Adrenal gland (tissue), 12 donors: ENCODE measurements around the gene CABP4. TPM values are rescaled to one million over a fixed set of nuclear protein-coding genes. Genes with fewer than 3 reads are reported as not detected.

Experiments
- DNase-seq, 7 donors: peaks; one replicate each; pipeline ENCODE4 v3.0.0-alpha.2; 2019 to 2020
- H3K27ac ChIP-seq, 5 donors: fragments of 200-600 bp; sonication (generic) in 4 of 5; 1 replicate in 3 of 5; 2 replicates in 2 of 5; pipeline versions ENCODE4 v1.5.1 to v1.8.0; 2016 to 2020; ENCODE audit warnings: mild to moderate bottlenecking in 1 of 5
- H3K27me3 ChIP-seq: fragments of 200-600 bp; 2 replicates; pipeline ENCODE4 v1.8.0; 2021
- H3K36me3 ChIP-seq, 2 donors: fragments of 200-600 bp; replicated peaks in 1 of 2; 1 replicate in 1 of 2; 2 replicates in 1 of 2; pipeline versions ENCODE4 v1.5.1 to v1.8.0; 2018 to 2022
- H3K4me1 ChIP-seq, 2 donors: fragments of 200-600 bp; replicated peaks in 1 of 2; 1 replicate in 1 of 2; 2 replicates in 1 of 2; pipeline versions ENCODE4 v1.5.1 to v1.8.0; 2018 to 2021
- H3K4me3 ChIP-seq, 4 donors: fragments of 200-600 bp; sonication (generic) in 3 of 4; one replicate each; pipeline ENCODE4 v1.5.1; 2016 to 2018
- H3K9me3 ChIP-seq, 3 donors: fragments of 200-600 bp; sonication (generic) in 1 of 3; replicated peaks in 1 of 3; 1 replicate in 2 of 3; 2 replicates in 1 of 3; pipeline versions ENCODE4 v1.5.1 to v1.8.0; 2016 to 2021
- POLR2A ChIP-seq, 2 donors: fragments of 450-650 bp; IDR thresholded peaks; one replicate each; pipeline ENCODE4 v1.6.1; 2017; ENCODE audit warnings: antibody characterized with exemption in 2 of 2, mild to moderate bottlenecking in 2 of 2, moderate library complexity in 1 of 2
- WGBS, 4 donors: extraction: QIAGEN DNeasy Blood & Tissue Kit in 2 of 4; methylation state at CpG; one replicate each; pipeline versions ENCODE4 v1.1.5 to v1.1.7; 2013 to 2017; 5-methylcytosine and 5-hydroxymethylcytosine counted together
- intact Hi-C, 2 donors: fragments of 100-400 bp; cut with DNase I; formaldehyde crosslinking; loops; one replicate each; pipeline versions ENCODE4 v1.14.1 to v1.15.0; 2022 to 2023
- polyA plus RNA-seq, 3 donors: library from polyadenylated mRNA; stranded (reverse); fragments of 200-250 nt in 2 of 3; fragments of 350-450 nt in 1 of 3; fragmentation: Illumina TruSeq in 1 of 3; extraction: RNeasy Lipid Tissue Mini Kit (QIAGEN cat#74804) in 1 of 3; gene quantifications; one replicate each; pipeline ENCODE4 v1.2.3, GENCODE V29; 2013 to 2014
- total RNA-seq, 9 donors: library from RNA; depleted of rRNA in 4 of 9; stranded (reverse); fragments of >200 nt in 4 of 9; fragments of 120-200 nt in 1 of 9; fragmentation: NEBNext Ultra II Directional in 1 of 9; extraction: Animal tissue kit (Norgen Biotek cat#: 25700) in 1 of 9; gene quantifications; one replicate each; pipeline versions ENCODE4 v1.1.0 to v1.2.4, GENCODE V29; 2013 to 2023
- TF ChIP-seq, protein P1 (sequence below), 6 experiments: fragments of 450-650 bp in 4 of 6; fragments of 200-600 bp in 2 of 6; sonication (generic) in 1 of 6; IDR thresholded peaks; 1 replicate in 5 of 6; 2 replicates in 1 of 6; pipeline versions ENCODE4 v1.5.1 to v1.8.0; 2016 to 2021; ENCODE audit warnings: antibody characterized with exemption in 6 of 6, mild to moderate bottlenecking in 2 of 6, moderate library complexity in 1 of 6
- donor health status: healthy with polysubstance abuse.
- donor health status: Bipolar disorder and iron deficiency.
- donor health status: DM: yes; HTN: yes; CAD: no.
- donor health status: DM: no; HTN: no; CAD: no.
- donor health status: DM: no; HTN: no; CAD: no.
- donor health status: DM: yes; HTN: yes; CAD: no.

Gene CABP4
- total and polyA plus RNA-seq, 12 donors, result 0.28 to 3.8 (median 1.5) TPM; not detected in 1

DNA sequence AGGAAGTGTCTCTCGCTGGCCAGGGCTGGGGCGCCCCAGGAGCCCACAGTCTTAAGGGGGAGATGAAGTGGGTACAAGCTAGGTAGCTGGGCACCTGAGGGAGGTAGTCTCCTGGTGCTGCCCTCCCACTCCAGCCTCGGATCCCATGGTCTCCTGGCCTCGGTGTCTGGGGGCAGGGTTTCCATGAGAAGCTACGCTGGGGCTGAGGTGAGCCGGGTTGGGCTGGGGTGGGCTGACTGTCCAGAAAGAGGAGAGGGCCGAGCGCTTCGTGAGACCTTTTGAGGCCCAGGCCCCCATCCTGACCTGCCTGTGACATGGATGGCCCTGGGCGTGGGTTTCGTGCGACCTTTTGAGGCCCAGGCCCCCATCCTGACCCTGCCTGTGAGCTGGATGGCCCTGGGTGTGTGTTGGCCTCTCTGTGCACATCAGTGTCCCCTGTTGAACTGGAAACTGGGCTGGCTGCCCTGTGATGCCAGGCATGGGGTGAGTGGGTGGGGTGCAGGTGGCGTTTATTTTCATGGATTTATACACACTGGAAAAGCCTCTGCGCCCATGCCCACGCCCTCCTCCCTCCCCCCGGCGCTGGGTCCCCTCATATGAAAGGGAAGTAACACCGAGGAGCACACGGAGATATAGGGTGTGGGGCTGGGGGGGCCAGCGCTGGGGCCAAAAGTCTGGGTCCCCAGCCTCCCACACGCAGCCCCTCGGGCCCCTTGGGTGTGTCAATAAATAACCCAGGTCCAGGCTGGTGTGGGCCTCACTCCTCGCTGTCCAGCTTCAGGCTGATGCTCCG is 36.3 kb downstream of the CABP4 start:
- H3K27ac ChIP-seq, result no peak overlapping the region

DNA sequence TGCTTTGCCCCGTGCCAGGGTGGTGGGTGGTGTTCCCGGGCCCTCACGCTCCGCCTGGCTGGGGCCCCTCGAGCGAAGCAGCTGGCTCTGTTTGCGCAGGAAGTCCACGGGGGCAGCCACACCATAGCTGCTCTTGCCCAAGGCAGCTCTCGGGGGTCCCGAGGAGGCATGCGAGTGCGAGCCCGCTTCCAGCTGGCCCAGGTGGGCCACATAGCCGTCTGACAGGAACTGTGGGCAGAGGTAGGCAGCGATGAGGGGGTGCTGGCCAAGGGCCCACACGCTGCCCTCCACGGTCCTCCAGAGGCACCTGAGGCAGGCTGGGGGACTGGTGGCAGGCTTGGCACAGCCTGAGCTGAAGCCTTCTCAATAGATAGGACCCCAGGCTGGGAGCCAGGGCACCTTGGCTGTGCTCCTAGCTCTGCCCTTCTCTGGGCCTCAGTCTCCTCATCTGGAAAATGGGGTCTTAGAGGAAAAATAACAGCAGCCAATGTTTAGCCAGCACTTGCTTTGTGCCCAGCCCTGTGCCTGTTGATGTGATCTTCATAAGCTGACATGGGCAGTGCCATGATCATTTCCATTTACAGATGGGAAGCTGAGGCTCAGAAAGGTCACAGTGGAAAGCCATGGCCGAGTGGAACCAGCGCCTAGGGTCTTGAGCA is 37.0 kb downstream of the CABP4 start:
- Histone ChIP-seq H3K36me3 (peaks cover 0 to 77% of the 10 kb centered on the region in 2 donors), H3K9me3 (no peaks in the 10 kb centered on the region), H3K27me3 (no peaks in the 10 kb centered on the region), H3K4me1 (no peaks in the 10 kb centered on the region), H3K27ac (no peak overlapping the region), H3K4me3 (no peak overlapping the region)
- intact Hi-C loops, result no loop called here
- 89 to 100% (median 93%) methylated on average over 2 to 19 of the region's 19 CpGs for WGBS, 4 donors
- no peak for TF ChIP-seq POLR2A (IDR thresholded peaks at IDR 0.05)
- TF ChIP-seq, protein P1, sequence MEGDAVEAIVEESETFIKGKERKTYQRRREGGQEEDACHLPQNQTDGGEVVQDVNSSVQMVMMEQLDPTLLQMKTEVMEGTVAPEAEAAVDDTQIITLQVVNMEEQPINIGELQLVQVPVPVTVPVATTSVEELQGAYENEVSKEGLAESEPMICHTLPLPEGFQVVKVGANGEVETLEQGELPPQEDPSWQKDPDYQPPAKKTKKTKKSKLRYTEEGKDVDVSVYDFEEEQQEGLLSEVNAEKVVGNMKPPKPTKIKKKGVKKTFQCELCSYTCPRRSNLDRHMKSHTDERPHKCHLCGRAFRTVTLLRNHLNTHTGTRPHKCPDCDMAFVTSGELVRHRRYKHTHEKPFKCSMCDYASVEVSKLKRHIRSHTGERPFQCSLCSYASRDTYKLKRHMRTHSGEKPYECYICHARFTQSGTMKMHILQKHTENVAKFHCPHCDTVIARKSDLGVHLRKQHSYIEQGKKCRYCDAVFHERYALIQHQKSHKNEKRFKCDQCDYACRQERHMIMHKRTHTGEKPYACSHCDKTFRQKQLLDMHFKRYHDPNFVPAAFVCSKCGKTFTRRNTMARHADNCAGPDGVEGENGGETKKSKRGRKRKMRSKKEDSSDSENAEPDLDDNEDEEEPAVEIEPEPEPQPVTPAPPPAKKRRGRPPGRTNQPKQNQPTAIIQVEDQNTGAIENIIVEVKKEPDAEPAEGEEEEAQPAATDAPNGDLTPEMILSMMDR (IDR thresholded peaks at IDR 0.05), result no peak
- DNase-seq, result no peak

More for the DNA sequence above, 36.3 kb downstream of the CABP4 start:
- no peaks in the 10 kb centered on the region for H3K9me3 ChIP-seq
- peaks cover 0 to 80% of the 10 kb centered on the region in 2 donors for H3K36me3 ChIP-seq
- DNase-seq, result no peak
- no peaks in the 10 kb centered on the region for H3K27me3 ChIP-seq
- H3K4me3 ChIP-seq, result no peak overlapping the region
- H3K4me1 ChIP-seq, result no peaks in the 10 kb centered on the region
- 81 to 86% (median 84%) methylated on average over 5 to 24 of the region's 24 CpGs for WGBS, 4 donors
- TF ChIP-seq, protein P1 (IDR thresholded peaks at IDR 0.05), result no peak
- TF ChIP-seq POLR2A (IDR thresholded peaks at IDR 0.05), result no peak
- intact Hi-C loops, result no loop called here

- no peaks in the 10 kb centered on the region for H3K9me3 ChIP-seq
- no peaks in the 10 kb centered on the region for H3K4me1 ChIP-seq
- intact Hi-C loops, result no loop called here
- no peak overlapping the region for H3K4me3 ChIP-seq
- no peak for DNase-seq
- TF ChIP-seq POLR2A (IDR thresholded peaks at IDR 0.05), result no peak
- TF ChIP-seq, protein P1 (IDR thresholded peaks at IDR 0.05), result no peak
- no peak overlapping the region for H3K27ac ChIP-seq
- WGBS, 4 donors, result 83 to 87% (median 85%) methylated on average over 10 to 46 of the region's 46 CpGs
- peaks cover 0 to 70% of the 10 kb centered on the region in 2 donors for H3K36me3 ChIP-seq
- H3K27me3 ChIP-seq, result no peaks in the 10 kb centered on the region
Measured at GRCh38 chr11:67492801-67493547, 37.8 kb downstream of the CABP4 start.
